Duodenal mucosa (tissue), 2 donors: Measurements from ENCODE around the gene TNFRSF8.
"Not testable (repeated sequence)": the region's sequence is repeated elsewhere in the genome, so short reads cannot be mapped to it uniquely, and the experiment has no call there.

ENCODE experiments used
- H3K27ac ChIP-seq: one replicate; pipeline ENCODE4 v1.7.0; 2013; ENCODE audit warnings: low read depth, low read length
- H3K27me3 ChIP-seq, 2 donors: one replicate each; pipeline ENCODE4 v1.7.0; 2013; ENCODE audit warnings: low read length in 2 of 2, control low read depth in 1 of 2; ENCODE audit not compliant: insufficient read depth in 2 of 2, control insufficient read depth in 1 of 2
- H3K36me3 ChIP-seq, 2 donors: one replicate each; pipeline ENCODE4 v1.7.0; 2013; ENCODE audit warnings: low read length in 2 of 2, control low read depth in 1 of 2; ENCODE audit not compliant: insufficient read depth in 2 of 2, control insufficient read depth in 1 of 2
- H3K4me1 ChIP-seq, 2 donors: one replicate each; pipeline ENCODE4 v1.7.0; 2013; ENCODE audit warnings: low read length in 2 of 2, control low read depth in 1 of 2; ENCODE audit not compliant: insufficient read depth in 2 of 2, control insufficient read depth in 1 of 2
- H3K4me3 ChIP-seq, 2 donors: one replicate each; pipeline ENCODE4 v1.7.0; 2013; ENCODE audit warnings: low read length in 2 of 2, low read depth in 1 of 2
- H3K9ac ChIP-seq, 2 donors: one replicate each; pipeline ENCODE4 v1.7.0; 2013; ENCODE audit warnings: low read length in 2 of 2, low read depth in 1 of 2
- H3K9me3 ChIP-seq, 2 donors: one replicate each; pipeline ENCODE4 v1.7.0; 2013; ENCODE audit warnings: low read length in 2 of 2, control low read depth in 1 of 2; ENCODE audit not compliant: control insufficient read depth in 1 of 2

Gene TNFRSF8

DNA sequence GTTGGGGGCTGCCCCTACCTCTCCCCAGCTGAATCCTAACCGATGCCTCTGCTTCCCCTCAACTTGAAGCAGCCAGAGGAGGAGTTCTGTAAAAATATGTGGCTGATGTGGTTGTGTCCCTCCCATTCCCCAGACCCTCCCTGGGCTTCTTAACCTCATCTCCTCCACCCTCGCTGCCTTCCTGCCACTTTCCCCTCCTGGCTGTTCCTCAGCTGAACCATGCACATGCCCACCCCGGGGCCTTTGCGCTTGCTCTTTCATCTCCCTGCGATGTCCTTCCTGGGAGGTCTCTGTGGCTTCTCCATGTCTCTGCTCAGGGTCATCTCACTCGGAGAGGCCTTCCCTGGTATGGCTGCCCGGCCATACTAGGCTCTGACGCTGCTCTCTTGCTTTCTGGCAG, 34.9 kb upstream of the TNFRSF8 start:
- Histone ChIP-seq H3K9me3 (no peaks in the 10 kb centered on the region), H3K27ac (no peak overlapping the region), H3K36me3 (peaks cover 11 to 30% of the 10 kb centered on the region in 2 donors), H3K4me1 (no peaks in the 10 kb centered on the region), H3K9ac (no peak overlapping the region), H3K27me3 (no peaks in the 10 kb centered on the region), H3K4me3 (no peak overlapping the region)

DNA sequence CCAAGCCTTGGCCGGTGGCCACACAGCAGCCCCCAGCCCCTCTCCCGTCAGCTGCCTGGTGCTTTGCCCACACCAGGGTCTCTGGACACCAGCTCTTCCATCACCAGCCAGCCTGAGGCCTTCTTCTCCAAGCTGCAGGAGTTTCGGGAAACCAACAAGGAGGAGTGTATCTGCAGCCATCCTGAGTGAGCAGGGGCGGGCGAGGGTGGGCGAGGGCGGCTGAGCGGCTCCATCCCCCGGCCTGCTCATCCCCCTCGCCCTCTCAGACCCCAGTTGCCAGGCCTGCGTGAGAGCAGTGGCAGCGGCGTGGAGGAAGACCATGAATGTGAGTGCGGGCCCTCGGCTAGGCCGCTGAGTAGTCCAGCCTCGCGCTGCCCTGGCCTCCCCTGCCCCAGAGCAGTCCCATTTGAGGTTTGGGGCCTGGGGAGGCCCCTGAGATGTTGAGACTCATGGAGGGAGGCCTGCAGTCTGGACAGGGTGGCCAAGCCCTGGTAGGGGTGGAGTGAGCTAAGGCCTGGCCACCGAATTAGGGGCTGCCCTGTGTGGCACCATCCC, 34.1 kb upstream of the TNFRSF8 start:
- no peaks in the 10 kb centered on the region for H3K4me1 ChIP-seq
- no peaks in the 10 kb centered on the region for H3K27me3 ChIP-seq
- H3K36me3 ChIP-seq = peaks cover 11 to 26% of the 10 kb centered on the region in 2 donors
- H3K27ac ChIP-seq = no peak overlapping the region
- no peaks in the 10 kb centered on the region for H3K9me3 ChIP-seq
- no peak overlapping the region for H3K4me3 ChIP-seq
- no peak overlapping the region for H3K9ac ChIP-seq

DNA sequence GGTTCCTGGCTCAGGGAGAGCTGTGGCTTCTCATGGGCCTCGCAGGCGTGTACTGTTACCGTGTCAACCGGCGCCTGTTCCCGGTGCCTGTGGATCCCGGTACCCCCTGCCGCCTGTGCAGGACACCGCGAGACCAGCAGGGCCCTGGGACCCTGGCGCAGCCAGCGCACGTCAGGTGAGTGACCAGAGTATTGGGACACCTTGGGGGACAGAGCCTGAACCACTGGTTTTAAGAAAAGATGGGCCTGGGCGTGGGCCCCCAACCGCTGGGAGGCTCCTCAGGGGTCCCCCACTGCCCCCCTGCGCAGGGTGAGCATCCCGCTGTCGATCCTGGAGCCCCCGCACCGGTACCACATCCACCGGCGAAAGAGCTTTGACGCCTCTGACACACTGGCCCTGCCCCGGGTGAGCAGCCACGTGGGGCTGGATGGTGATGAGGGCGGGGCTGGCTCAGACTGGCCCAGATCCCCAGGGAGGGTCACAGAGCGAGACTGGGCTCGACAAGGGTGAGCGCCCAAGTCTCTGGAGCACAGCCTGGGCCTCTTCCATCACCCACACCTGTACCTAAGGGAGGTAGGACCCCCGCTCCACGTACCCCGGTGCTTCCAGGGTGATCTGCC, 33.3 kb upstream of the TNFRSF8 start:
- no peak overlapping the region for H3K9ac ChIP-seq
- H3K36me3 ChIP-seq = peaks cover 11 to 22% of the 10 kb centered on the region in 2 donors
- no peak overlapping the region for H3K4me3 ChIP-seq
- no peaks in the 10 kb centered on the region for H3K27me3 ChIP-seq
- H3K27ac ChIP-seq = no peak overlapping the region
- H3K9me3 ChIP-seq = no peaks in the 10 kb centered on the region
- H3K4me1 ChIP-seq = no peaks in the 10 kb centered on the region

DNA sequence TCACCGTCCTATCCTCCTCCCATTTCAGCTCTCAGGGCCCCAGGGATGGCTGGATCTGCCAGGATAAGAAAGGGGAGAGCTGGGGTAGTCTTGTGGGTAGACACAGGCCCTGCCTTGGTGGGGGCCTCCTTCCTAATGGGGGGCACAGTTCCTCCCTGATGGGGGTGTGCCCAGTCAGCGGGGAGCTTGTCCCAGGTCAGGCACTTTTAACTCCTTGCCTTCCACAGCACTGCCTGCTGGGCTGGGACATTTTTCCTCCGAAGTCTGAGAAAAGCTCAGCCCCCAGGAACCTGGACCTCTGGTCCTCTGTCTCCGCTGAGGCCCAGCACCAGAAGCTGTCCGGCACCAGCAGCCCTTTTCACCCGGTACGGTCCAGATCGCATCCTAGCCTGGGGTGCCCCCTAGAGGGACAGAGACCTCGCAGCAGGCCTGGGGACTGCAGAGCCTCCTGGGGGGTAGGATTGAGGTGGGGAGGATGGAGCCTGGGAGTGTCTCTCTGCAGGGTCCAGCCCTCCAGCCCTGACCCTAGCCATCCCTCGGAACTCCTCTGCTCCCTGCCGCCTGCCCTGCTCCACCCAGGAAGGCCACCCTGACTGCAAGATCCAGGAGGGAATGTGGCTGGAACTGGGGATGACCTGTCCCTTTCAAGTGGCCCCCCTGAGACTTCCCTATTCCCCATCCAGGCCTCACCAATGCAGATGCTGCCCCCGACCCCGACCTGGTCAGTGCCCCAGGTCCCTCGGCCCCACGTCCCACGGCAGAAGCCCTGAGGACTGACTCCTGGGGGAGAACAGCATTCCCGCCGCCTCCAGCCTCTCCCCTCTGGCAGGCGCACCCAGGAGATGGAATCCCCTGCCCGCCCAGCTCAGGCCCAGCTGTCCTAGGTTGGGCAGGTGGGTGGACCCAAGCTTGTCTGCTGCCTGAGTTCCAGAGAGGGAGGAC, 31.8 kb upstream of the TNFRSF8 start:
- H3K27ac ChIP-seq = no peak overlapping the region
- H3K36me3 ChIP-seq = peaks cover 9 to 18% of the 10 kb centered on the region in 2 donors
- H3K4me1 ChIP-seq = no peaks in the 10 kb centered on the region
- H3K9ac ChIP-seq = no peak overlapping the region
- H3K27me3 ChIP-seq = no peaks in the 10 kb centered on the region
- no peak overlapping the region for H3K4me3 ChIP-seq
- H3K9me3 ChIP-seq = no peaks in the 10 kb centered on the region

DNA sequence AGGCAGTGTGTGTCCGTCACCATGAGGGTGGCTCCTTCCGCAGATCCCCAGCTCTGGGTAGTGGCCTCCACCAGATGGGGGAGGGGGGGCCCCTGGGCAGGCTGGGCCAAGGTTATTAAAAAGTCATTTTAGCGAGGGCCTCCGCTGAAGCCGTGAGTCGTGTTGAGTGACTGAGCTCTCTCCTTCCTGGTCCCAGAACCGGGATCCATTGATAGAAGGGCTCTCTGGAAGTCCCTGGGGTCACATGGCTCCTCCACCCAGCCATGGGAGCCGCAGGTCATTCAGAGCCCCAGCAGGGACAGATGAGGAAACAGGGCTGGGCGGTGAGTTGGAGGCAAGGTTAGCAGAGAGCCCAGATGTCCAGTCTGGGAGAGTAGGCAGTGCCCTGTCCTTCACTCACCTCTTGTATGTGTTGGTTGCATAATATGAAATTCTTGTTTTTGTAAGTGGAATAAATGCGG, 30.9 kb upstream of the TNFRSF8 start:
- Histone ChIP-seq H3K27ac (no peak overlapping the region), H3K9ac (no peak overlapping the region), H3K9me3 (no peaks in the 10 kb centered on the region), H3K4me1 (no peaks in the 10 kb centered on the region), H3K36me3 (peaks cover 5 to 16% of the 10 kb centered on the region in 2 donors), H3K27me3 (no peaks in the 10 kb centered on the region), H3K4me3 (no peak overlapping the region)

DNA sequence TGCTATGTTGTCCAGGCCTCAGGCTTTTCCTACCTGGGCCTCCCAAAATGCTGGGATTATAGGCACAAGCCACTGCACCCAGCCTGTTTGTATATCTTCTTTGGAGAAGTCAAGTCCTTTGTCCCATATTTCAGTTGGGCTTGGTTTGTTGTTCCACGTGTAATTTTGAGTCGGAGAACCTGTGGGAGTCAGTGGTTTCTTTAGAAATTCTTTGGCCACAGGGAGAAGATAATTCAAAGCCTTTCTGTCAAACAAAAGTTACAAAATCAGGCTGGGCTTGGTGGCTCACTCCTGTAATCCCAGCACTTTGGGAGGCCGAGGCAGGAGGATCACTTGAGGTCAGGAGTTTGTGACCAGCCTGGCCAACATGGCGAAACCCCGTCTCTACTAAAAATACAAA, 29.7 kb upstream of the TNFRSF8 start:
- not testable (repeated sequence) for H3K9ac ChIP-seq, H3K27ac ChIP-seq, H3K9me3 ChIP-seq, H3K27me3 ChIP-seq, H3K4me3 ChIP-seq, H3K4me1 ChIP-seq
- H3K36me3 ChIP-seq = peaks cover 3 to 11% of the 10 kb centered on the region in 2 donors

DNA sequence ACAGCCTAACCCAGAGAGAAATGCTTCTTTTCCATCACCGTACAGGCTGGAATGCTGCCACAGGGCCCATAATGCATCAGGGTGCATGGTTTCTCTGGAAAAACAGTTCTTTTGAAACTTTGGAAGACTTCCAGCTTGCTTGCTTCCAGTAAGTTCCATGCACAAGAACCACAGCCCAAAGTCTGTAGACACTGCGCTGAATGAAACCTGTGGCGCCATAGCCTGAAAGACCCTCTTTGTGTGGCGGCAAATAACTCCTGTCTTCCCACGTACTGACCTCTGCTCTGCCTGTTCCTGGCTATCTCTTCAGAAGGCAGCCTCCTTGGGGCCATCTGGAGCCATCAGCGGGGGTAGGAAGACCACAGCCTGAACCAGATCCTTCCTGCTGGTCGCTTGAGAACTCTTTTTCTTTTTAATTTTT, 28.7 kb upstream of the TNFRSF8 start:
- H3K36me3 ChIP-seq = peaks cover 0 to 7% of the 10 kb centered on the region in 2 donors
- no peaks in the 10 kb centered on the region for H3K27me3 ChIP-seq
- H3K4me1 ChIP-seq = no peaks in the 10 kb centered on the region
- no peak overlapping the region for H3K9ac ChIP-seq
- H3K9me3 ChIP-seq = no peaks in the 10 kb centered on the region
- no peak overlapping the region for H3K4me3 ChIP-seq
- H3K27ac ChIP-seq = no peak overlapping the region

DNA sequence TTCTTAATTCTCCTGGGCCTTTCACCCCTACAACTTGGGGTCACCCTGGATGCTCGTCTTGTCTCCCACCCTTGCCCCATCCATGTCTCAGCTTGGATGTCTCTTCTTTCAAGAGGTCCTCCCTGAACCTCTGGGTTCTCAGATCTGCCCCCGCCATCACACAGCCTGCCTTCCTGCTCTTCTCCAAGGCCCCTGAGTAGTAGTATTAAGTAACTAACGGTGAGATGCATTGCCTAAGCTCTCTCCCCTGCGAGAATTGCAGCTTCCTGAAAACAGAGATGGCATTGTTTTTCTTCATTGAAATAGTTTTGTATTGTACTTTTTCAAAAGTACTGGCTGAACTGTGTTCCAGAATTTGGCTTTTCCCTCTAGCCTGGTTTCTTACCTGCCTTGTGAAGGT, 27.8 kb upstream of the TNFRSF8 start:
- Histone ChIP-seq H3K4me1 (no peaks in the 10 kb centered on the region), H3K4me3 (no peak overlapping the region), H3K36me3 (no peaks in the 10 kb centered on the region), H3K27me3 (no peaks in the 10 kb centered on the region), H3K27ac (no peak overlapping the region), H3K9ac (no peak overlapping the region), H3K9me3 (no peaks in the 10 kb centered on the region)

DNA sequence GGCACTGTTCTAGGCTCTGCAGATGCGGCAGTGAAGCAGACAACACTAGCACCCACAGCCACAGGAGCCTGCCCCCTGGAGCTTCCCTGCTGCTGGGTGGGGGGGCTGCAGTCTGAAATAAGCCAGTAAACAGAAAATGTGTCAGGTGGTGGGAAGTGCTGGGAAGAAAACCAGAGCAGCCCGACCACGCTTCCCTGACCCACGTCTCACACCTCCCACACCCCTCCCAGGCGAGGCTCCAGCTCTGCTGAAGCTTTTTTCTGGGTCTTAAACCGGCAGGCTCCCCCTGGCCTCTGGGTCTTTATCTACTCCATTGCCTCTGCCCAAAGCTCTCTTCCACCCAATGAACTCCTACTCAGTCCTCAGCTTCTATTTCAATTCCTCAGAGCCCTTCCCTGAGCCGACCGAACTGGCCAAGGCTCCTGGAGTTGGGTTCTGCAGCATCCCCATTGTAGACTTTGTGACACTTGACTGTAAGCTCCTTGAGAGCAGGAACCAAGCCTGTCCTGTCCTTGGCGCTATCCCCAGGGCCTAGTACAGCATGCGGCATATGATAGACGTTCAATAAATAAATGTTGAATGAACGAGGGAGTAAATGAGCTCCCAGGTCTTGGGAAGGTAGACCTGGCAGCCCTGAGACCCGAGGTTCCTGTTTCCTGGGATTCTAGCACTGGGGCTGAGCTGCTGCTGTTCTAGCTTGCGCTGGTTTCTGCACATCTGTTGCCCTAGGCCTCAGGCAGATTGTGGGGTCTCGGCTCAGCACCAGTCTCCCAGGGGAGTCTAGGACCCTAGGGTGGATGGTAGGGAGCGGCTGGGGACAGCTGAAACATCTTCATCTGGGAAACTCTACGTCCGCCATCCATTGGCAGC, 25.4 kb upstream of the TNFRSF8 start:
- Histone ChIP-seq H3K27me3 (no peaks in the 10 kb centered on the region), H3K4me3 (no peak overlapping the region), H3K9me3 (no peaks in the 10 kb centered on the region), H3K27ac (no peak overlapping the region), H3K36me3 (no peaks in the 10 kb centered on the region), H3K4me1 (no peaks in the 10 kb centered on the region), H3K9ac (no peak overlapping the region)
